Cardiac muscle cell (in vitro differentiated cells and primary cell): ENCODE results near the gene NEK2. TPM values are rescaled to one million over a fixed set of nuclear protein-coding genes. Genes with fewer than 3 reads are reported as not detected.

ENCODE experiments used
- DNase-seq, 2 donors: peaks; one replicate each; pipeline versions ENCODE4 v3.0.0 to v3.0.0-alpha.2; 2010 to 2017; ENCODE audit warnings: low read depth in 1 of 2, low spot score in 1 of 2
- H3K27ac ChIP-seq: fragments of 200-600 bp; sonication (generic); 2 replicates; pipeline ENCODE4 v1.5.1; 2016
- H3K27me3 ChIP-seq: fragments of 200-600 bp; sonication (generic); 2 replicates; pipeline ENCODE4 v1.6.0; 2016; ENCODE audit warnings: control low read depth
- H3K36me3 ChIP-seq: fragments of 200-600 bp; sonication (generic); 2 replicates; pipeline ENCODE4 v1.5.1; 2016; ENCODE audit warnings: control low read depth
- H3K4me1 ChIP-seq: fragments of 200-600 bp; sonication (generic); 2 replicates; pipeline ENCODE4 v1.8.1; 2017; ENCODE audit warnings: low read depth, mild to moderate bottlenecking, mixed run types
- H3K4me3 ChIP-seq: fragments of 200-600 bp; sonication (generic); 2 replicates; pipeline ENCODE4 v1.5.1; 2016; ENCODE audit warnings: mild to moderate bottlenecking
- H3K9me3 ChIP-seq: fragments of 200-600 bp; sonication (generic); 2 replicates; pipeline ENCODE4 v1.5.1; 2017; ENCODE audit warnings: low read depth, mild to moderate bottlenecking, control low read depth
- polyA plus RNA-seq: library from polyadenylated mRNA; unstranded; fragments of >200 nt; fragmentation: Nextera tagmentation; extraction: Ambion mirVana; gene quantifications from 2 replicates; pipeline ENCODE4 v1.2.1, GENCODE V29; 2016
- total RNA-seq: library from RNA; depleted of rRNA; stranded (reverse); fragments of >200 nt; gene quantifications from 2 replicates; pipeline ENCODE4 v1.2.3, GENCODE V29; 2016
- TF ChIP-seq, protein P1 (sequence below): IDR thresholded peaks from 2 replicates; pipeline ENCODE4 v1.5.1; 2012; ENCODE audit warnings: low read depth, mild to moderate bottlenecking, low read length

NEK2 gene
- total and polyA plus RNA-seq, 2 experiments from 2014 or later = 6.7 to 51.2 TPM

DNA sequence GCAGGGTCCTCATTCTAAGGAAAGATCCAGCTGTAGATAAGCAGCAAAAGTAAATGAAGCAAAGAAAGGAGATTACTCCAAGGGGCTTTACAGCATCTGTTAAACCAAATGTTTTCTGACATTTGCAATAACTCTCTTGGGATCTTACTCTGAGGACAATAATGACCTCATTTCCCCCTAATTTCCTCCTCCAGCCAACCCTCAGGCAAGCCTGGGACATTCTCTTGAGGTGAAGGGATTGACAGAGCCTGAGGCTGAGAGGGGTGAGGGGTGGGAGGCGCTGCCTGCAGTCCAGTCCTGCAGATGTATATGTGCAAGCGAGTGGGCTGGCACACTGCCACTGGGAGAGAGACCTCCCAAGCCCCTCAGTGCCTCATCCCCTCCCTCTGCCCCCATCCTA is 40.5 kb upstream of the NEK2 start:
- no peaks in the 10 kb centered on the region for H3K9me3 ChIP-seq

DNA sequence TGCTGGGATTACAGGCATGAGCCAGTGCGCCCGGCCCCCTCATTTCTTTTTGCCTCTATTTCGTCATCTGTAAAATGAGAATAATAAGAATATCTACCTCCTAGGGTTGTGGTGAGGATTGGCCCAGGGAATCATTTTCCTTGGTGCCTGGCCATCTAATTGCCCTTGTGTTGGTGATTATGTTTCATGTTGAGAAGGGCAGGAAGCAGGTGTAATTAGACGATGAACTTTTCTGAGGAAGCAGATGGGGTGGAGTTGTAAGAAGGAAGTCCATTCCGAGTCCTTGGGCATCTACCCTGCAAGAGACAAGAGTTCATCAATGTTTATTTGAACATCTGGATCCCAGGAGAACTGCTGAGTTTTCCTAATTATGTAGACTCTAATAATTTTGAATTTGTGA is 38.7 kb upstream of the NEK2 start:
- Histone ChIP-seq H3K4me3 (no peak overlapping the region), H3K36me3 (no peaks in the 10 kb centered on the region), H3K27ac (no peak overlapping the region), H3K9me3 (no peaks in the 10 kb centered on the region), H3K4me1 (no peaks in the 10 kb centered on the region), H3K27me3 (no peaks in the 10 kb centered on the region)
- TF ChIP-seq, protein P1, sequence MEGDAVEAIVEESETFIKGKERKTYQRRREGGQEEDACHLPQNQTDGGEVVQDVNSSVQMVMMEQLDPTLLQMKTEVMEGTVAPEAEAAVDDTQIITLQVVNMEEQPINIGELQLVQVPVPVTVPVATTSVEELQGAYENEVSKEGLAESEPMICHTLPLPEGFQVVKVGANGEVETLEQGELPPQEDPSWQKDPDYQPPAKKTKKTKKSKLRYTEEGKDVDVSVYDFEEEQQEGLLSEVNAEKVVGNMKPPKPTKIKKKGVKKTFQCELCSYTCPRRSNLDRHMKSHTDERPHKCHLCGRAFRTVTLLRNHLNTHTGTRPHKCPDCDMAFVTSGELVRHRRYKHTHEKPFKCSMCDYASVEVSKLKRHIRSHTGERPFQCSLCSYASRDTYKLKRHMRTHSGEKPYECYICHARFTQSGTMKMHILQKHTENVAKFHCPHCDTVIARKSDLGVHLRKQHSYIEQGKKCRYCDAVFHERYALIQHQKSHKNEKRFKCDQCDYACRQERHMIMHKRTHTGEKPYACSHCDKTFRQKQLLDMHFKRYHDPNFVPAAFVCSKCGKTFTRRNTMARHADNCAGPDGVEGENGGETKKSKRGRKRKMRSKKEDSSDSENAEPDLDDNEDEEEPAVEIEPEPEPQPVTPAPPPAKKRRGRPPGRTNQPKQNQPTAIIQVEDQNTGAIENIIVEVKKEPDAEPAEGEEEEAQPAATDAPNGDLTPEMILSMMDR = no peak
- DNase-seq = no peak

More for the DNA sequence above, 40.5 kb upstream of the NEK2 start:
- TF ChIP-seq, protein P1 = no peak
- Histone ChIP-seq H3K4me1 (no peaks in the 10 kb centered on the region), H3K27me3 (no peaks in the 10 kb centered on the region), H3K36me3 (no peaks in the 10 kb centered on the region), H3K4me3 (no peak overlapping the region), H3K27ac (no peak overlapping the region)
- DNase-seq = no peak

DNA sequence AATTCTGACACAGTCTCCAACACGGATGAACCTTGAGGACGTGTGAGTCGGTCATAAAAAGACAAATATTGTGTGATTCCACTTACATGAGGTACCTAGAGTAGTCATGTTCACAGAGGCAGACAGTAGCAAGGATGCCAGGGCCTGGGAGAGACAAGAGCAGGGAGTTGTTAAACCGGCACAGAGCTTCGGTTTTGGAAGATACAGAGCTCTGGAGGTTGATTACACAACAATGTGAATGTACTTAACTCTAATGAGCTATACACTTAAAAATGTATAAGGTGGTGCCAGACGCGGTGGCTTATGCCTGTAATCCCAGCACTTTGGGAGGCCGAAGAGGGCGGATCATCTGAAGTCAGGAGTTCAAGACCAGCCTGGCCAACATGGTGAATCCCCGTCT is 37.8 kb upstream of the NEK2 start:
- H3K27ac ChIP-seq = no peak overlapping the region
- H3K4me3 ChIP-seq = no peak overlapping the region
- DNase-seq = peak in 1 of 2 donors; percentile 21
- no peaks in the 10 kb centered on the region for H3K36me3 ChIP-seq
- no peaks in the 10 kb centered on the region for H3K9me3 ChIP-seq
- TF ChIP-seq, protein P1 = no peak
- H3K27me3 ChIP-seq = no peaks in the 10 kb centered on the region
- H3K4me1 ChIP-seq = no peaks in the 10 kb centered on the region

DNA sequence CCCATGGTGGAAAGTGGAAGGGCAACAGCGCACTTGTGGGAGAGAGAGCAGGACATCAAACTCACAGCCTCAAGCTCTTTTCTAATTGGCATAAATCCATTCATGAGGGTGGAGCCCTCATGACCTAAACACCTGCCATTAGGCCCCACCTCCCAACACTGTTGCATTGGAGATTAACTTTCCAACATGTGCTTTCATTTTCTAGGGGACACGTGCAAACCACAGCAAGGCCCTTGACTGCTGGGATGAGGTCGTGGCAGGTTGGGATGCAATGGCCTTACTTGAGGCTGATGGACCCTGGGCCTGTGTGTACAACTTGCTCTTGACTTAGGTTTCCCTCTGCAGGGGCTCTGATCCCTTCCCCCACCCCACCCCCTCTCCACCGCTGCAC is 35.9 kb upstream of the NEK2 start:
- TF ChIP-seq, protein P1 = no peak

DNA sequence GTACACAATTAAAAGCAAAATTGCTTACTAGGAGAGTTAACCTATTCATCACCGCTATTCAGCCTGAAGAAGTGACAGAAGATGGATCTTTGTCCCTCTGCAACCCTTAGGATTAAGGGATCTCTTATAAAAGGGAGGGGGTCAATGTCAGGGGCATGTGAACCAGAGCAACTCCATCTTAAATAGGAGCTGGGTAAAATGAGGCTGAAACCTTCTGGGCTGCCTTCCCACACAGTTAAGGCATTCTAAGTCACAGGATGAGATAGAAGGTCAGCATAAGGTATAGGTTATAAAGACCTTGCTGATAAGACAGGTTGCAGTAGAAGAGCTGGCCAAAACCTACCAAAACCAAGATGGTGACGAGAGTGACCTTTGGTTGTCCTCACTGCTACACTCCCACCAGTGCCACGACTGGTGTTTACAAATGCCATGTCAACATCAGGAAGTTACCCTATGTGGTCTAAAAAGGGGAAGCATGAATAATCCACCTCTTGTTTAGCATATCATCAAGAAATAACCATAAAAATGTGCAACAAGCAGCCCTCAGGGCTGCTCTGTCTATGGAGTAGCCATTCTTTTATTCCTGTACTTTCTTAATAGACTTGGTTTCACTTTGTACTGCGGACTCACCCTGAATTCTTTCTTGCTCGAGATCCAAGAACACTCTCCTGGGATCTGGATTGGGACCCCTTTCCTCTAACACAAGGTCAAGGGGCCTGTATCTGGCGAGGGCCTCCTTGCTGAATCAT is 35.3 kb upstream of the NEK2 start:
- H3K27me3 ChIP-seq = no peaks in the 10 kb centered on the region
- H3K4me1 ChIP-seq = no peaks in the 10 kb centered on the region
- H3K9me3 ChIP-seq = no peaks in the 10 kb centered on the region
- no peak for DNase-seq
- TF ChIP-seq, protein P1 = no peak
- H3K36me3 ChIP-seq = no peaks in the 10 kb centered on the region
- no peak overlapping the region for H3K27ac ChIP-seq
- no peak overlapping the region for H3K4me3 ChIP-seq

More for the DNA sequence above, 35.9 kb upstream of the NEK2 start:
- Histone ChIP-seq H3K4me1 (no peaks in the 10 kb centered on the region), H3K9me3 (no peaks in the 10 kb centered on the region), H3K36me3 (no peaks in the 10 kb centered on the region), H3K4me3 (no peak overlapping the region), H3K27me3 (no peaks in the 10 kb centered on the region), H3K27ac (no peak overlapping the region)
- no peak for DNase-seq
